HepG2 (cell line): ENCODE data around the gene DRC7. TPM values are rescaled to one million over a fixed set of nuclear protein-coding genes. Genes with fewer than 3 reads are reported as not detected.

Experiments
- ARID2 ChIP-seq: sonication (generic); formaldehyde crosslinking; IDR thresholded peaks from 2 replicates; pipeline ENCODE4 v1.8.1; 2022; ENCODE audit warnings: mild to moderate bottlenecking, missing genetic modification reagents, borderline replicate concordance
- ATF1 ChIP-seq: IDR thresholded peaks from 2 replicates; pipeline ENCODE4 v1.6.1; 2016; ENCODE audit warnings: mild to moderate bottlenecking, control low read depth
- DPF2 ChIP-seq: sonication (generic); formaldehyde crosslinking; IDR thresholded peaks from 2 replicates; pipeline ENCODE4 v1.4.0; 2020; ENCODE audit warnings: mild to moderate bottlenecking, low read depth, missing genetic modification reagents, borderline replicate concordance
- ISX ChIP-seq: sonication (generic); formaldehyde crosslinking; conservative IDR thresholded peaks from 2 replicates; pipeline ENCODE4 v1.5.0; 2020; ENCODE audit warnings: missing genetic modification reagents
- MBD4 ChIP-seq: IDR thresholded peaks from 2 replicates; pipeline ENCODE4 v1.6.1; 2012; ENCODE audit warnings: low read length, inconsistent platforms, borderline replicate concordance
- MYNN ChIP-seq: sonication (generic); formaldehyde crosslinking; IDR thresholded peaks from 2 replicates; pipeline ENCODE4 v1.4.0; 2020; ENCODE audit warnings: mild to moderate bottlenecking, low read depth, missing genetic modification reagents
- NBN ChIP-seq: fragments of 450-650 bp; conservative IDR thresholded peaks from 2 replicates; pipeline ENCODE4 v1.6.1; 2017
- PAF1 ChIP-seq: IDR thresholded peaks from 2 replicates; pipeline ENCODE4 v1.6.1; 2016; ENCODE audit warnings: missing genetic modification reagents, missing compliant biosample characterization
- SMARCC2 ChIP-seq: fragments of 450-650 bp; IDR thresholded peaks from 2 replicates; pipeline ENCODE4 v1.6.1; 2017; ENCODE audit warnings: antibody characterized with exemption, mild to moderate bottlenecking
- SNAI1 ChIP-seq: sonication (generic); formaldehyde crosslinking; IDR thresholded peaks from 2 replicates; pipeline ENCODE4 v1.5.0; 2020; ENCODE audit warnings: mild to moderate bottlenecking, missing genetic modification reagents, borderline replicate concordance
- ZEB1 ChIP-seq: IDR thresholded peaks from 2 replicates; pipeline ENCODE4 v1.6.1; 2012; ENCODE audit warnings: mild to moderate bottlenecking, low read depth, inconsistent platforms; ENCODE audit not compliant: insufficient replicate concordance
- ZNF256 ChIP-seq: sonication (generic); formaldehyde crosslinking; conservative IDR thresholded peaks from 2 replicates; pipeline ENCODE4 v1.4.0; 2020; ENCODE audit warnings: missing genetic modification reagents
- ZNF780A ChIP-seq: sonication (generic); formaldehyde crosslinking; IDR thresholded peaks from 2 replicates; pipeline ENCODE4 v1.8.0; 2022; ENCODE audit warnings: mild to moderate bottlenecking, missing genetic modification reagents, moderate library complexity
- polyA plus RNA-seq, 8 experiments: library from polyadenylated mRNA; depleted of rRNA in 3 of 8; stranded (reverse) in 7 of 8; unstranded in 1 of 8; fragments of >200 nt; fragmentation: Illumina TruSeq in 4 of 8; extraction: Trizol in 4 of 8; gene quantifications; 2 replicates each; pipeline versions ENCODE4 v1.2.1 to v1.2.3, GENCODE V29; 2011 to 2016; ENCODE audit warnings: low read depth in 4 of 8, missing spikeins in 1 of 8, mixed read lengths in 1 of 8; ENCODE audit not compliant: insufficient read depth in 1 of 8
- total RNA-seq, 5 experiments: library from RNA; depleted of rRNA; stranded (reverse); fragments of >200 nt; fragmentation: Illumina TruSeq; extraction: Trizol; gene quantifications; 2 replicates each; pipeline ENCODE4 v1.2.3, GENCODE V29; 2016; ENCODE audit warnings: low read depth in 1 of 5
- TF ChIP-seq, protein P1 (sequence below): sonication (generic); formaldehyde crosslinking; IDR thresholded peaks from 2 replicates; pipeline ENCODE4 v1.8.0; 2022; ENCODE audit warnings: mild to moderate bottlenecking, missing genetic modification reagents, moderate library complexity
- TF ChIP-seq, protein P2 (sequence below): sonication (generic); formaldehyde crosslinking; IDR thresholded peaks from 2 replicates; pipeline ENCODE4 v1.4.0; 2020; ENCODE audit warnings: missing genetic modification reagents
- TF ChIP-seq, protein P3 (sequence below): sonication (generic); formaldehyde crosslinking; conservative IDR thresholded peaks from 2 replicates; pipeline ENCODE4 v1.4.0; 2020; ENCODE audit warnings: missing genetic modification reagents
- TF ChIP-seq, protein P4 (sequence below), 2 experiments: sonication (generic) in 1 of 2; formaldehyde crosslinking in 1 of 2; IDR thresholded peaks; 2 replicates each; pipeline versions ENCODE4 v1.6.1 to v1.9.0; 2014 to 2022; ENCODE audit warnings: antibody characterized with exemption in 1 of 2, borderline replicate concordance in 1 of 2, inconsistent platforms in 1 of 2, low read depth in 1 of 2, missing genetic modification reagents in 1 of 2
- TF ChIP-seq, protein P5 (sequence below): sonication (generic); formaldehyde crosslinking; IDR thresholded peaks from 2 replicates; pipeline ENCODE4 v1.5.0; 2020; ENCODE audit warnings: missing genetic modification reagents

The DRC7 gene
- total and polyA plus RNA-seq, 2 of the 13 experiments (the other 11 are each of a cell fraction or from before 2014, with no cell fraction given): 2.7 to 3.4 TPM

DNA sequence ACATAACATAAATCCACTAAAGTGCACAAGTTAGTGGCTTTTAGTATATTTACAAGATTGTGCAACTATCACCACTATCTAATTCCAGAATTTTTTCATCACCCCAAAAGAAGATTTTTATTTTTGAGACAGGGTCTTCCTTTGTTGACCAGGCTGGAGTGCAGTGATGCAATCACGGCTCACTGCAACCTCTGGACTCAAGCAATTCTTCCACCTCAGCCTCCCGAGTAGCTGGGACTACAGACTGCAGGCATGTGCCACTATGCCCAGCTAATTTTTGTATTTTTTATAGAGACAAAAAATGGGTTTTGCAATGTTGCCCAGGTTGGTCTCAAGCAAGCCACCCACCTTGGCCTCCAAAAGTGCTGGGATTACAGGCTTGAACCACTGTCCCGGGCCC is 15.1 kb downstream of the DRC7 start (continued):
- TF ChIP-seq, protein P1, sequence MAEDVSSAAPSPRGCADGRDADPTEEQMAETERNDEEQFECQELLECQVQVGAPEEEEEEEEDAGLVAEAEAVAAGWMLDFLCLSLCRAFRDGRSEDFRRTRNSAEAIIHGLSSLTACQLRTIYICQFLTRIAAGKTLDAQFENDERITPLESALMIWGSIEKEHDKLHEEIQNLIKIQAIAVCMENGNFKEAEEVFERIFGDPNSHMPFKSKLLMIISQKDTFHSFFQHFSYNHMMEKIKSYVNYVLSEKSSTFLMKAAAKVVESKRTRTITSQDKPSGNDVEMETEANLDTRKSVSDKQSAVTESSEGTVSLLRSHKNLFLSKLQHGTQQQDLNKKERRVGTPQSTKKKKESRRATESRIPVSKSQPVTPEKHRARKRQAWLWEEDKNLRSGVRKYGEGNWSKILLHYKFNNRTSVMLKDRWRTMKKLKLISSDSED (CRISPR knock-in tag): no peak
- TF ChIP-seq SNAI1 (CRISPR knock-in tag) (no peak), ATF1 (CRISPR knock-in tag) (0 out of 2 replicates have a peak, but pooled peaks have one; percentile 27), DPF2 (CRISPR knock-in tag) (peak; percentile 64; the same call in 1 of the 2 replicates), ZNF780A (CRISPR knock-in tag) (no peak), PAF1 (CRISPR knock-in tag) (no peak), MYNN (CRISPR knock-in tag) (no peak), ZNF256 (CRISPR knock-in tag) (no peak), ZEB1 (no peak), SMARCC2 (0 out of 2 replicates have a peak, but pooled peaks have one; percentile 36), NBN (no peak), MBD4 (no peak; the same call in 1 of the 2 replicates), ISX (CRISPR knock-in tag) (no peak), ARID2 (CRISPR knock-in tag) (no peak)
- TF ChIP-seq, protein P2, sequence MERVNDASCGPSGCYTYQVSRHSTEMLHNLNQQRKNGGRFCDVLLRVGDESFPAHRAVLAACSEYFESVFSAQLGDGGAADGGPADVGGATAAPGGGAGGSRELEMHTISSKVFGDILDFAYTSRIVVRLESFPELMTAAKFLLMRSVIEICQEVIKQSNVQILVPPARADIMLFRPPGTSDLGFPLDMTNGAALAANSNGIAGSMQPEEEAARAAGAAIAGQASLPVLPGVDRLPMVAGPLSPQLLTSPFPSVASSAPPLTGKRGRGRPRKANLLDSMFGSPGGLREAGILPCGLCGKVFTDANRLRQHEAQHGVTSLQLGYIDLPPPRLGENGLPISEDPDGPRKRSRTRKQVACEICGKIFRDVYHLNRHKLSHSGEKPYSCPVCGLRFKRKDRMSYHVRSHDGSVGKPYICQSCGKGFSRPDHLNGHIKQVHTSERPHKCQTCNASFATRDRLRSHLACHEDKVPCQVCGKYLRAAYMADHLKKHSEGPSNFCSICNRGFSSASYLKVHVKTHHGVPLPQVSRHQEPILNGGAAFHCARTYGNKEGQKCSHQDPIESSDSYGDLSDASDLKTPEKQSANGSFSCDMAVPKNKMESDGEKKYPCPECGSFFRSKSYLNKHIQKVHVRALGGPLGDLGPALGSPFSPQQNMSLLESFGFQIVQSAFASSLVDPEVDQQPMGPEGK (CRISPR knock-in tag): 0 out of 2 replicates have a peak, but pooled peaks have one; percentile 22
- TF ChIP-seq, protein P3, sequence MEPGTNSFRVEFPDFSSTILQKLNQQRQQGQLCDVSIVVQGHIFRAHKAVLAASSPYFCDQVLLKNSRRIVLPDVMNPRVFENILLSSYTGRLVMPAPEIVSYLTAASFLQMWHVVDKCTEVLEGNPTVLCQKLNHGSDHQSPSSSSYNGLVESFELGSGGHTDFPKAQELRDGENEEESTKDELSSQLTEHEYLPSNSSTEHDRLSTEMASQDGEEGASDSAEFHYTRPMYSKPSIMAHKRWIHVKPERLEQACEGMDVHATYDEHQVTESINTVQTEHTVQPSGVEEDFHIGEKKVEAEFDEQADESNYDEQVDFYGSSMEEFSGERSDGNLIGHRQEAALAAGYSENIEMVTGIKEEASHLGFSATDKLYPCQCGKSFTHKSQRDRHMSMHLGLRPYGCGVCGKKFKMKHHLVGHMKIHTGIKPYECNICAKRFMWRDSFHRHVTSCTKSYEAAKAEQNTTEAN (CRISPR knock-in tag): no peak
- TF ChIP-seq, protein P4, sequence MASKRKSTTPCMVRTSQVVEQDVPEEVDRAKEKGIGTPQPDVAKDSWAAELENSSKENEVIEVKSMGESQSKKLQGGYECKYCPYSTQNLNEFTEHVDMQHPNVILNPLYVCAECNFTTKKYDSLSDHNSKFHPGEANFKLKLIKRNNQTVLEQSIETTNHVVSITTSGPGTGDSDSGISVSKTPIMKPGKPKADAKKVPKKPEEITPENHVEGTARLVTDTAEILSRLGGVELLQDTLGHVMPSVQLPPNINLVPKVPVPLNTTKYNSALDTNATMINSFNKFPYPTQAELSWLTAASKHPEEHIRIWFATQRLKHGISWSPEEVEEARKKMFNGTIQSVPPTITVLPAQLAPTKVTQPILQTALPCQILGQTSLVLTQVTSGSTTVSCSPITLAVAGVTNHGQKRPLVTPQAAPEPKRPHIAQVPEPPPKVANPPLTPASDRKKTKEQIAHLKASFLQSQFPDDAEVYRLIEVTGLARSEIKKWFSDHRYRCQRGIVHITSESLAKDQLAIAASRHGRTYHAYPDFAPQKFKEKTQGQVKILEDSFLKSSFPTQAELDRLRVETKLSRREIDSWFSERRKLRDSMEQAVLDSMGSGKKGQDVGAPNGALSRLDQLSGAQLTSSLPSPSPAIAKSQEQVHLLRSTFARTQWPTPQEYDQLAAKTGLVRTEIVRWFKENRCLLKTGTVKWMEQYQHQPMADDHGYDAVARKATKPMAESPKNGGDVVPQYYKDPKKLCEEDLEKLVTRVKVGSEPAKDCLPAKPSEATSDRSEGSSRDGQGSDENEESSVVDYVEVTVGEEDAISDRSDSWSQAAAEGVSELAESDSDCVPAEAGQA (IDR thresholded peaks at IDR 0.05; ENCODE audit: low read depth): no peak
- TF ChIP-seq, protein P4 (CRISPR knock-in tag; IDR thresholded peaks at IDR 0.05; ENCODE audit: borderline replicate concordance): no peak
- TF ChIP-seq, protein P5, sequence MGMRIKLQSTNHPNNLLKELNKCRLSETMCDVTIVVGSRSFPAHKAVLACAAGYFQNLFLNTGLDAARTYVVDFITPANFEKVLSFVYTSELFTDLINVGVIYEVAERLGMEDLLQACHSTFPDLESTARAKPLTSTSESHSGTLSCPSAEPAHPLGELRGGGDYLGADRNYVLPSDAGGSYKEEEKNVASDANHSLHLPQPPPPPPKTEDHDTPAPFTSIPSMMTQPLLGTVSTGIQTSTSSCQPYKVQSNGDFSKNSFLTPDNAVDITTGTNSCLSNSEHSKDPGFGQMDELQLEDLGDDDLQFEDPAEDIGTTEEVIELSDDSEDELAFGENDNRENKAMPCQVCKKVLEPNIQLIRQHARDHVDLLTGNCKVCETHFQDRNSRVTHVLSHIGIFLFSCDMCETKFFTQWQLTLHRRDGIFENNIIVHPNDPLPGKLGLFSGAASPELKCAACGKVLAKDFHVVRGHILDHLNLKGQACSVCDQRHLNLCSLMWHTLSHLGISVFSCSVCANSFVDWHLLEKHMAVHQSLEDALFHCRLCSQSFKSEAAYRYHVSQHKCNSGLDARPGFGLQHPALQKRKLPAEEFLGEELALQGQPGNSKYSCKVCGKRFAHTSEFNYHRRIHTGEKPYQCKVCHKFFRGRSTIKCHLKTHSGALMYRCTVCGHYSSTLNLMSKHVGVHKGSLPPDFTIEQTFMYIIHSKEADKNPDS (CRISPR knock-in tag): no peak
